Measurements from ENCODE around the gene KHSRP.
A peak's percentile ranks its signal among the peaks of the same experiment; 100 is the strongest.
"Not testable (repeated sequence)": the region's sequence is repeated elsewhere in the genome, so short reads cannot be mapped to it uniquely, and the experiment has no call there.

The KHSRP gene

GRCh38 chr19:6450166-6450565 lies 25.6 kb upstream of the KHSRP start:
- no peak for DNase-seq

- no peak for DNase-seq
Measured at GRCh38 chr19:6448045-6448444, 23.4 kb upstream of the KHSRP start.

GRCh38 chr19:6446452-6446851 lies 21.8 kb upstream of the KHSRP start:
- DNase-seq, result no peak

DNA sequence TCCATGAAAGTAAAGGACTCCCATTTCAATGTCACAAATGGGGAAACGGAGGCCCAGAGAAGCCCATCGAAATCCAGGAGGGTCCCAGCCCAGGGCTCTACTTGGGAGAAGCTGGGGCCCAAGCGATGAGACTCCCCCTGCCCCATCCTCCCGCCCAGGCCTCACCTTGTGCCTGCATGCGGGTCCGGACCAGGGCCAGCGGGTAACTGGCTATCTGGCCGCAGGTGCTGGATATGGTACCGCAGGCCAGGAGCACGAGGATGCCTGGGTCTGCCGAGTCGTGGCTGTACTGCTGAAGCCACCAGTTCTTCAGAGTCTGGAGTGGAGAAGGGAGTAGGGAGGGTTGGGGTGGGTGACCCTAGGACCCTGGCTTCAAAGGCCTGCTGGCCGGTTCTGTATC lies 19.4 kb upstream of the KHSRP start:
- DNase-seq, result no peak

DNA sequence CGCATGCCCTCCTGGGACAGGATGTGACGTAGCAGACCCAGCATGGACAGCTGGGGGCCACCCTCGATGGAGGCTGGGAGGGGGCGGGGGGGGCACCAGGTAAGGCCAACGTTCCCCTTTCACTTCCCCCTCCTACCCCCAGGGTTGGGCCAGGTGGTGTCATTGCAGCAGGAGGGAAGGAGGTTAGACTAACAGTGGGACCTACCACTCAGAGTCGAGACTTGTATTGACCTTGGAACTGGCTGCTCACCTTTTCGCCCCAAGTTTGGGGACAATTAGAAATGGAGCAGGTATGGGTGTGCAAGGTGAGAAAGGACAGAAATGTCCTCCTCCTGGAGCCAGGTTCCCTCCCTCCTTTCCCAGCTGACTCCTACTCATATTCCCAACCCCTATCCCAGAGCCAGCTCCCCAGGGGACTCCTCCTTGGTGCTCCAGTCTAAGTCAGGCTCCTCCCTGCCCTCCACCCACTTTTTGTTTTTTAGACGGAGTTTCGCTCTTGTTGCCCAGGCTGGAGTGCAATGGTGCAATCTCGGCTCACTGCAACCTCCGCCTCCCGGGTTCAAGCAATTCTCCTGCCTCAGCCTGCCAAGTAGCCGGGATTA lies 17.6 kb upstream of the KHSRP start:
- no peak for DNase-seq

- DNase-seq, result no peak
Measured at GRCh38 chr19:6440905-6441304, 16.3 kb upstream of the KHSRP start.

DNA sequence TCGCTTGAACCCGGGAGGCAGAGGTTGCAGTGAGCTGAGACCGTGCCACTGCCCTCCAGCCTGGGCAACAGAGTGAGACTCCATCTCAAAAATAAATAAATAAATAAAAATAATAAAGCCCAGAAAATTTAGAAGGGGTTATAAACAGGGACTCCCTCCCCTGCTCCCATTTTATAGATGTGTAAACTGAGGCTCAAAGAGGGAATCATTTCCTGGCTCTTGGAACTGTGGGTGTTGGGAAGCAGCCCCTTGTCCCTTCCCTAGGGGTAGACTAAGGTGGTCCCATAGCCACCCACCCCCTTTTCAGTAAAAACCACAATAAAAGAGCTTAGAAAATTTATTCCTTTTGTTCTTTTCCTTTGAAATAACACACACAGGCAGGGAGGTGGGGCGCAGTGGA lies 15.1 kb upstream of the KHSRP start:
- no peak for DNase-seq

- DNase-seq, result no peak
Measured at GRCh38 chr19:6433663-6434062, 9.1 kb upstream of the KHSRP start, which contains the start of gene SLC25A41. Gene SLC25A41 (minus strand): TSS chr19:6433763. CDS start chr19:6433693, 70 bp downstream.

- DNase-seq, result no peak
Measured at GRCh38 chr19:6433165-6433564, 8.6 kb upstream of the KHSRP start.

DNA sequence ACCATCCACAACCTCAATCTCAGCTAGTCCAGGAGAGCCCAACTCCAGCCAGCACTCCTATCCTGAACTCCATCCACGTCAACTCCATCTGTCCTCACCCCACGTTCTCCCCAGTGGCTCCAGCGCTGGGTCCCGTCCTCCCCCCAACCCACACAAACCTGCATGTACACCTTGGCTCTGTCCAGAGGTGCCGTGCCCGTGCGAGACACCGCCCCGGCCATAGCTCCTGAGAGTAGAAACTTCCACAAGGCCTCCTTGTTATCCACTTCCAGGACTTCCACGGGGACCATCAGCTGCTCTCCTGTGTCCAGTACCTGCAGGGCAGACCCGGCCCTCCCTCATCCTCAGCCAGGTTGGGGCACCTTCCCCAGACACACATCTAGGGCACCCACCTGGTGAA lies 7.3 kb upstream of the KHSRP start:
- no peak for DNase-seq

DNA sequence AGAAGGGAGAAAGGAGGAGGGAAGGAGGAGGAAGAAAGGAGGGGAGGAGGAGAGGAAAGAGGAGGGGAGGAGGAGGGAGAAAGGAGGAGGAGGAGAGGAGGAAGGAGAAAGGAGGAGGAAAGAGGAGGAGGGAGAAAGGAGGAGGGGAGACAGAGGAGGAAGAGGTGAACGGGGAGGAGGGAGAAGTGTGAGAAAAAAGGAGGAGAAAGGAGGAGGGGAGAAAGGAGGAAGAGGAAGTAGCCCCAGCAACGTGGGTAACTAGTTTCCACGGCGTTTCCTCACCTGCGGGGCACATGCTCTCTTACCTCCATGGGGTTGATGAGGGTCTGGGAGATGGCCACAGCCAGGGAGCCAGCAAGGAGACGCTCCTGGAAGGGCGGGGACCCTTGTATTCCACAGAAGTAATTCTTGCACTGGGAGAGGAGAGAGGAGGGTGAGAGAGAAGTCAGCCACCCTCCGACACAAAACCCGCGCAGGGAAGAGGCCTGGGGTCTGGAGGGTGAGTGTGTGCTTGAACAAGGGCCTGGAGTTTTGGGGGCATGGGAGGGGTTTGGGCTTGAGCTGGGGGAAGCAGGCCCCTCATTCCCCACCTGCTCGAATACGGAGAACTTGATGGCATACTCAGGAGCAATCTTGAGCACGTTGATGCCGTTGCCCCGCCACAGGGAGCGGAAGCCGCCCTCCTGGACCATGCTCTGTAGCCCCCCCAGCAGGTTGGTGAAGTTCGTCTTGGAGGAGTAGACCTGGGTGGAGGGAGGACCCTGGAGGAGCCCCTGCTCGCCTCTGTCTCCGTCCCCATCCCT lies 5.0 kb upstream of the KHSRP start:
- no peak for DNase-seq

- DNase-seq, result not testable (repeated sequence)
Measured at GRCh38 chr19:6428692-6429418, 4.2 kb upstream of the KHSRP start.

DNA sequence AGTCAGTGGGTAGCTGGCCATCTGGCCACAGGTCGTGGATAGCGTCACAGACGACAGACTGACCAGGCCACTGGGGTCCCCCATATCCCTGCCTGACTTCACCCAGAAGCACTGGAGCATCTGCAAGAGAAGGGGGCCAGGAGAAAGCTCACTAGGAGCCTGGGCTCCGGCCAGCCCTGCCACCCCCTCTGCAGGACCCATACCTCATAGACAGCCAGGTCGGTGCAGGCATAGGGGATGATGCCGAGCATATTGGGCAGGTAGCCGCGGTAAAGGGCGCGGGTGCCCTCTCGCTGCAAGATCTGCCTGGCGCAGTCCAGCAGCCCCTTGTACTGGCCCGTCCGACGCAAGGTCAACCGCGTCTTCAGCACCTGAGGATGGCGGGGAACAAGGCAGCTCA lies 2.5 kb upstream of the KHSRP start:
- no peak for DNase-seq

DNA sequence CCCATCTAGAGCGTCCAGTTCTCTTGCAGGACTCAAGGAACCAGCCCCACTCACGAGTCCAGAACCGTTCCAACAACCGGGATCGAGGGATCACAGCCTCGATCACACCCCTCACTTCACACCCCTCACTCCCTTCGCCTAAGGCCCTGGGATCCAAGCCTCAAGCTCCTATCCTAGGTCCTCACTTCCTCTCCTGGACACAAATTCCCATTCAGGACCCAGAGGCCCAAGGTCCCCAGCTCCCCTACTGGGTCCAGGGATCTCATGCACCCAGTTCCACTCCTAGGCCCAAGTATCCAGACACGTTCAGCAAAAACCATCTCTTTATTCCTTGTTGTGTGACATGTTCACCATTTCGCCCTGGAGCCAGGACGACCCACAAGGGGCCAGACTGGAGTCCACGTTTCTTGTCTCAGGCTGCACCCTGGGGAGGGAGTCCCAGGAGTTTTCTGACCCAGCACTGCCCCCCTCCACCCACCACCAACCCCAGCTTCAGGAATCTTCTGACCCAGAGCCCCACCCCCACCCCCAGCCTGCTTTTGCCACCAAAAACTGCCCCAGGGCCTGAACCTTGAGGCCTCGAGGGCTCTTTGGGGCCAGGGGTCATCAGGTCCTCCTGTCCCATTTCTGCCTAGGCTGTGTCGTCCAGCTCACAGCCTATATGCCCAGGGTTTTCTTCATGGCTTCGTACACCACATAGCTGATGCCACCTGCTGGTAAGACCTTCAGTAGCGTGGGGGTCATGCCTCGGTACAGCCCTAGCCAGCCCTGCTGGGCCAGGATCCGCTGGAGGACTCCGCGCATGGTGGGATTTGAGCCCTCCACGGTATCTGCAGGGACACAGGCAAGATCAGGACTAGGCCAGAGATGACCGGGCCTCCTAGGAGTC lies 1.4 kb upstream of the KHSRP start:
- DNase-seq, result no peak

DNA sequence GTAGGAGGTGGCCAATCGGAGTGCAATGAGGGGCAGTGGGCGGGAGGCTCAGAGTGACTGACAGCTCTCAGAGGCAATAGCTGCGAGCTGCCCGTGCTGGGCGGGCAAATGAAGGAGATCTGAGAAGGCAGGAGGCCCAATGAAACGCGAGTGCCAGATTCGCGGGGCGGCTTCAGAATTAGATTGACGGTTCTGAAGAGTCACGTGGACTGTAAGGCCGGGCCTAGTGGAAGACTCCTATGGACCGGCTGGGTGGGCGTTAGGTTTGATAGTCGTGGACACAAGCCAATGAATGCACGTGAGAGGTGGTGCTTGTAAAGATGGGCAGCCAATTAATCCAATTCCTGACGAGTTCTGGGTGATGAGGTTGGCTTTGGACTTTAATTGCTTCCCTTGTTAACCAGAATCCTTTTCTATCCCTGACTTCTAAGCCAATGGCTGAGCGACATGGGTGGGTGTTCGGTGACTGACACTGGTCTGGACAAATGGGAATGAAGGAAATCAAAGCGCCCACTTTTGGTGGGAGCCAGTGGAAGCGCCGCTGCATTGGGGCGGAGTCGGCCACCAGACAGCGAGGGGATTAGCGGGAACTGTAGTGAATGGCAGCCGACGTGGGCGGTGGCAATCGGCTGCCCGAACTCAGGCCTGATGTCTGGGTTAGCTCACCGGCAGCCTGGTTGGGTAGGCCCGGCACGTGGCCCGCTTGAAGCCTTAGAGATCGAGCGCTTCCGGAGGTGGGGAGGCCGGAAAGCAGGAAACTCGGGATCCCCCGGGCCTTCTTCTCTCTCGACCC lies 524 bp upstream of the KHSRP start:
- DNase-seq, result peak; percentile 100

DNA sequence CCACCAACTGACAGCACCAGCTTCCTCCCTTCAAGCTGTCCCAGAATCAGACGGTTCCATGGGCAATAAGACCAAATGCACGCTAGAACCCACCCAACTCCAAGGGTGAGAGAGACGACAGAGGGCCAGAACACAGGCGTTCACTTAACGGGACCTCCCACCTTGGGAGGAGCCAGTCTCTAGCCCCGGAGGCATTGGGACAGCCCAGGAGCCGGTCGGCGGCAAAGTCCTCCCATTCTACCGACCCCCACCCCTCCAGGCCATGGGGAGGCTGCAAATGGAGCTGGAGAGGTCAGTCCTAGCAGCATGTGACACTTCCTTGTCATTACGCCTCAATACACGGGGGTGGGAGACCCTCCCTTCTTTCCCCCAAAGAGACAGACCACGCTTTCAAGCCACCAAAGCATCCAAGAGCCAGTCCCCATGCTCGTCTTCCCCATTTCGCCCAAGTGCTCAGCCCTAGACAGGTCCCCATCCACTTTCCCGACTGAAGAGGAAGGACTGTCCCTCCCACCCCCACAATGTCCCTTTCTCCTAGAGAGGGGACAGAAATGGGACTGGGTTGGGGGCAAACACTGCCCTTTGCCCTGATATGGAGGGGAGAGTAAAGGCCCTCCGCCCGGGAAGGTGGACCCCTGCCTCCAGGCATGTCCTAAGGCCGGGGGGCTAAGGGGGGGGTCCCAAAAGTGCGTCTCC lies 964 bp downstream of the KHSRP start:
- peak; percentile 59 for DNase-seq

DNA sequence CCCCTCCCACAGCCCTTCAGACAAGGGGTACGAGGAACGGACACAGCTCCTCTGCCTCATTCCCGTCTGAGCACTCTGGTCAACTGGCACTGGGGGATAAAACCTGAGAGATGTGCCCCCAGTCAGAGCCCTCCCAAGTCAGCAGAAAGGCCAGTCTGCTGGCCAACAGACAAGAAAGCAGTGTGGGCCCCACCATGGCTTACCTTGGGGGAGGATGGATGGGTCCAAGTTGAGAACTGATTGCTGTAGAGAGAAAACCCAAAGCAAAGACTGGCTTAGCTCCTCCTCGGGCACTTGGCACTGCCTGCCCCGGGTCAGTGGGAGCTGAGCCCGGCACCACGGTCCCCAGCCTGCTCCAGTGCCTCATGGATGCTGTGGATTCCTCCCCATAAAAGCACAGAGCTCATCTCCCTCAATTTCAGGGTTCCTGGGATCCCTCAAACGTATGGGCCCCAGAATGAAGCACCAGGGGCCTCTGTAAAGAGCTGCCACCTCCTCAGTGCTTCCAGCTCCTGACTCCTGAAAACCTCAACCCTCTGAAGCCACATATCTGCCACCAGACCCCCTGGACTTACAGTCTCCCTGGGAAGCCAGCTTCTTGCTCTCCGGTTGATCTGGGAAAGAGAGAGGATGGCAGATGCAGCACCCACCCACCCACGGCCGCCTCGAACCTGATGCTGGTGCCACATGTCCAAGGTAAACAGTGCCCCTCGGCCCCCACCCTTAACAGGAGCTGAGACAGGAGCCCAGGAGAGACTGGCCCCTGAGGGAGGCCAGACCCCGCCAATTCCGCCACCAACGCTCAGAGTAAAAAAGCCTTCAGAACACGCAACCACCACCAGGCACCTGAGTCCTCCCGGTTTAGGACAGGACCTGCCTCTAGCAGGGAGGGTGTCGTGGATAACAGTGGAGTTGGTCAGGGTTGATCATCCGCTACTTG lies 3.3 kb downstream of the KHSRP start:
- no peak for DNase-seq

DNA sequence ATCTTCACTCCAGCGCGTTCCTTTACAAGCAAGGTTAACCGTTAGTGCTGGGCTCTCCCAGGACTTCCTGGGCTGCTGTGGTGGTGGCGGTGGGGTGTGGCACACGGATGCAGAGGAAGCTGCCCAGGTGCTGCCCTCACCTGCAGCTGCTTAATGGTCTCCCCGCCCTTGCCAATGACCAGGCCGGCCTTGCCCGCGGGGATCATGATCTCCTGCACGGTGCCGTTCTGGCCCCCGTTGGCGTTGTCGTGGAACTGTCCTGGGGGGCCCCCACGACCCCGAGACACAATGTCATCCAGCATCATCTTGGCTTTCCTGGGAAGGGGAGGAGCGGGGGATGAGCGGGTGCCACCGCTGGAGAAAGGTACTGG lies 6.1 kb downstream of the KHSRP start:
- no peak for DNase-seq

DNA sequence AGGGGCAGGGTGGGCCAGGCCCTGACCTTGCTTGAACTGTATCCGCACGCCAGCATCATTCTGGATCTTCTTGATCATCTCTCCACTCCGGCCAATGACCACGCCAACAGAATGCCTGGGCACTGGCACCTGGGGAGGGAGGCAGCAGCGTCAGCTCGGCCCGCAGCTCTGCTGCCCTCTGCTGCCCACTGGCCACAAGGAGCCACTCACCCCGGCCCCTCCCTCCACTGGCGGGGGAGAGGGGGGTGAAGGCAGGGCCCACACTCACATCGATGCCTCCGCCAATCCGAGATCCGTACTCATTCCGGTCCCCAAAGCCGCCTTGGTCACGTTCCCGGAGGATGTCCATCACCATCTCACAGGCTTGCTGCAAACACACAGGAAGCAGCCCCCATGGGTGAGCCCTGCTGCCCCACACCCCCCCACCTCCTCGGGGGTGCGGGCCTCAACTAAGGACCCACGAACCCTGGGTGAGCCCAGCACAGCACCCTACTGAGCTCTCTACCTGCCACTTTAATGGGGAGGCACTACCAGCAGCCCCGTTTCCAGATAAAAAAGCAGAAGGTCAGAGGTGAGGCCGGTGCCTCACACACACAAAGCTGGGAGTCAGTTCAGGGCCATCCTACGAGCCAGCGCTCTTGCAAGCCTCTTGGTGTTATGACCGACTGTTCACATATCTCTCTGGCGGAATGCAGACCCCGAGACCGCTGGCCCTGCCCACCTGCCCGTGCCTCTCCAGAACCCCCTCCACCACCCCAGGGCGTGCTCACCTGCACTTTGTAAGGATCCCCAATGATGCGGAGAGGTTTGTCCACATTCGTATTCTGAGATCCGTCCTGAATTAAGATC lies 6.7 kb downstream of the KHSRP start:
- DNase-seq, result no peak
